Tibial artery (tissue), 4 donors: ENCODE results near the gene FAM20B.

Experiments used
- DNase-seq, 2 donors: peaks; one replicate each; pipeline ENCODE4 v3.0.0-alpha.2; 2019
- H3K27ac ChIP-seq, 2 donors: fragments of 200-600 bp; sonication (generic) in 1 of 2; 1 replicate in 1 of 2; 2 replicates in 1 of 2; pipeline ENCODE4 v1.5.1; 2018 to 2019; ENCODE audit warnings: mild to moderate bottlenecking in 1 of 2
- H3K27me3 ChIP-seq, 2 donors: fragments of 200-600 bp; sonication (generic) in 1 of 2; one replicate each; pipeline versions ENCODE4 v1.5.1 to v1.6.0; 2016 to 2019
- H3K36me3 ChIP-seq, 3 donors: fragments of 200-600 bp; sonication (generic) in 2 of 3; one replicate each; pipeline ENCODE4 v1.5.1; 2016 to 2019; ENCODE audit warnings: mild to moderate bottlenecking in 2 of 3
- H3K4me1 ChIP-seq, 4 donors: fragments of 200-600 bp; sonication (generic) in 2 of 4; 1 replicate in 3 of 4; 2 replicates in 1 of 4; pipeline ENCODE4 v1.5.1; 2016 to 2019
- H3K4me3 ChIP-seq, 2 donors: fragments of 200-600 bp; sonication (generic) in 1 of 2; 1 replicate in 1 of 2; 2 replicates in 1 of 2; pipeline ENCODE4 v1.5.1; 2018 to 2019; ENCODE audit warnings: mild to moderate bottlenecking in 2 of 2
- H3K9me3 ChIP-seq, 3 donors: fragments of 200-600 bp; sonication (generic) in 1 of 3; one replicate each; pipeline ENCODE4 v1.5.1; 2016 to 2019
- CTCF ChIP-seq, 2 experiments: fragments of 200-600 bp in 1 of 2; fragments of 450-650 bp in 1 of 2; IDR thresholded peaks; one replicate each; pipeline ENCODE4 v1.5.1; 2017 to 2019; ENCODE audit warnings: antibody characterized with exemption in 2 of 2, mild to moderate bottlenecking in 1 of 2, moderate library complexity in 1 of 2
- intact Hi-C: fragments of 100-400 bp; cut with DNase I; formaldehyde crosslinking; loops from one replicate; pipeline ENCODE4 v1.15.0; 2023; ENCODE audit warnings: low total_unique reads

FAM20B gene

DNA sequence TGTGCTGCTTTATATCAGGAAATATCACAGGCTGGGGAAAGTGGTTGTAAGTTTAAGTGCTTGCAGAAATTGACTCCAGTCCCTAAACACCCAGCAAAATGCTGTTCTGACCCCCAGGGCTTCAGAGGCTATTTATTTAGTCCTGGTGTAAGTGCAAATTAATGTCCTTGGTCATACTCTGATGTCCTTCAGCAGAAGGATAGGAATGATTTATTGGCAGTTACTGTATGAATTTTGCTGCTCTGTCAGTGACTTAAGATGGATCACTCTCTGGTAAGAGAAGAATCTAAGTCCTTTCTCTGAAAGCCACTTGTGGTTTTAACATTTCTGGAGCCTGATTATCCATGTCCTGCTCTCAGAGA, 21.9 kb downstream of the FAM20B start:
- Histone ChIP-seq H3K36me3 (peaks cover 0 to 24% (median 6%) of the 10 kb centered on the region in 3 donors), H3K9me3 (no peaks in the 10 kb centered on the region), H3K4me1 (peaks cover 0 to 5% (median 2%) of the 10 kb centered on the region in 4 donors), H3K4me3 (no peak overlapping the region), H3K27ac (no peak overlapping the region), H3K27me3 (no peaks in the 10 kb centered on the region)
- intact Hi-C loops: no loop called here
- DNase-seq: no peak
- TF ChIP-seq CTCF (IDR thresholded peaks at IDR 0.05): no peak

- H3K4me3 ChIP-seq: no peak overlapping the region
- peaks cover 0 to 5% (median 2%) of the 10 kb centered on the region in 4 donors for H3K4me1 ChIP-seq
- H3K27ac ChIP-seq: no peak overlapping the region
- intact Hi-C loops: no loop called here
- TF ChIP-seq CTCF (IDR thresholded peaks at IDR 0.05): no peak
- peaks cover 0 to 24% (median 5%) of the 10 kb centered on the region in 3 donors for H3K36me3 ChIP-seq
- H3K27me3 ChIP-seq: no peaks in the 10 kb centered on the region
- no peaks in the 10 kb centered on the region for H3K9me3 ChIP-seq
- no peak for DNase-seq
Observed at GRCh38 chr1:179048339-179049124, 22.8 kb downstream of the FAM20B start.

GRCh38 chr1:179052776-179053175, 27.1 kb downstream of the FAM20B start:
- H3K27ac ChIP-seq: no peak overlapping the region
- intact Hi-C loops: no loop called here
- no peak for DNase-seq
- H3K36me3 ChIP-seq: peaks cover 18 to 43% (median 23%) of the 10 kb centered on the region in 3 donors
- H3K9me3 ChIP-seq: no peaks in the 10 kb centered on the region
- no peak overlapping the region for H3K4me3 ChIP-seq
- H3K27me3 ChIP-seq: no peaks in the 10 kb centered on the region
- H3K4me1 ChIP-seq: no peaks in the 10 kb centered on the region
- no peak for TF ChIP-seq CTCF (IDR thresholded peaks at IDR 0.05)

DNA sequence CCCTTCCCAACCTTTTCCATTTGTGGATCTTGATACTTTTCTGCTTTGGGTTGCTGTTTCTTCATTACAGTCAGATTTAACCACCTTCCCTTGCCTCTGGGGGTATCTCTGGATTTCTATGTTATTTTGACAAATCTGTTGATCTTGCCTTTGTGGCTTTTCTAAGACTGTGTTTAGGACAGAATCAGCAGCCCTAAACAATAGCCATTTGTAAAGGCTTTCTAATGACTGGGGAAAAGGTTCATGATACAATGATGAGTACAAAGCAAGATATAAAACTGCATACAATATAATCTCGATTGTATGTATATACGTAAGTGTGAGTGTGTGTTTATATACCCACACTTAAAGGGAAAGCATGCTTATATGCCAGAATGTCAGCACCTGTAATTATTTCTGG, 27.8 kb downstream of the FAM20B start:
- H3K27ac ChIP-seq: no peak overlapping the region
- H3K27me3 ChIP-seq: no peaks in the 10 kb centered on the region
- no peak overlapping the region for H3K4me3 ChIP-seq
- no peaks in the 10 kb centered on the region for H3K9me3 ChIP-seq
- H3K36me3 ChIP-seq: peaks cover 18 to 46% (median 23%) of the 10 kb centered on the region in 3 donors
- TF ChIP-seq CTCF (IDR thresholded peaks at IDR 0.05): no peak
- intact Hi-C loops: no loop called here
- peaks cover 0 to 4% (median 2%) of the 10 kb centered on the region in 4 donors for H3K4me1 ChIP-seq
- DNase-seq: no peak

DNA sequence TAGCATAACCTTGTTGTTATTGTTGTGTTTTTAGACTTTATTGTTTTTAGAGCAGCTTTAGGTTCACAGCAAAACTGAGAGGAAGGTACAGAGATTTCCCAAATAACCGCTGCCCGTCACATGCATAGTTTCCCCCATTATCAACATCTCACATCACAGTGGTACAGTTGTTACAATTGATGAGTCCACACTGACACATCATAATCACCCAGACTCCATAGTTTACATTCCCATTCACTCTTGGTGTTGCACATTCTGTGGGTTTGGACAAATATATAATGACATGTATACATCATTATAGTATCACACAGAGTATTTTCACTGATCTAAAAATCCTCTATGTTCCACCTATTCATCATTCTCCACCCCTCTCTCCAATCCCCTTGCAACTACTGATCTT, 30.2 kb downstream of the FAM20B start:
- peaks cover 0 to 8% (median 2%) of the 10 kb centered on the region in 4 donors for H3K4me1 ChIP-seq
- H3K36me3 ChIP-seq: peaks cover 18 to 39% (median 23%) of the 10 kb centered on the region in 3 donors
- no peaks in the 10 kb centered on the region for H3K9me3 ChIP-seq
- no peaks in the 10 kb centered on the region for H3K27me3 ChIP-seq
- H3K27ac ChIP-seq: no peak overlapping the region
- H3K4me3 ChIP-seq: no peak overlapping the region
- TF ChIP-seq CTCF (IDR thresholded peaks at IDR 0.05): no peak
- intact Hi-C loops: no loop called here
- no peak for DNase-seq
